Loucy (cell line): ENCODE results near the gene LBX1.

Source experiments
- H2AFZ ChIP-seq: fragments of 200-600 bp; sonication (generic); 2 replicates; pipeline ENCODE4 v1.6.0; 2016; ENCODE audit warnings: antibody characterized with exemption, mild to moderate bottlenecking, low read length, moderate library complexity
- H3F3A ChIP-seq: fragments of 200-600 bp; 2 replicates; pipeline ENCODE4 v1.6.0; 2016; ENCODE audit warnings: antibody characterized with exemption, low read depth, mild to moderate bottlenecking
- H3K27me3 ChIP-seq: fragments of 200-600 bp; sonication (generic); 2 replicates; pipeline ENCODE4 v1.6.1; 2014; ENCODE audit warnings: low read length, mild to moderate bottlenecking; ENCODE audit not compliant: insufficient read depth, poor library complexity, severe bottlenecking
- H3K36me3 ChIP-seq: fragments of 200-600 bp; sonication (generic); 2 replicates; pipeline ENCODE4 v1.6.1; 2016; ENCODE audit warnings: low read length; ENCODE audit not compliant: insufficient read depth
- H3K4me1 ChIP-seq: fragments of 200-600 bp; sonication (generic); 2 replicates; pipeline ENCODE4 v1.5.1; 2014; ENCODE audit warnings: low read length, mild to moderate bottlenecking; ENCODE audit not compliant: insufficient read depth, poor library complexity, severe bottlenecking
- H3K4me2 ChIP-seq: fragments of 200-600 bp; sonication (generic); 2 replicates; pipeline ENCODE4 v1.6.0; 2014; ENCODE audit warnings: antibody characterized with exemption, low read length, low read depth, mild to moderate bottlenecking; ENCODE audit not compliant: poor library complexity, severe bottlenecking
- H3K4me3 ChIP-seq: fragments of 200-600 bp; sonication (generic); 2 replicates; pipeline ENCODE4 v1.5.1; 2014; ENCODE audit warnings: low read length, mild to moderate bottlenecking, mixed read lengths; ENCODE audit not compliant: poor library complexity, severe bottlenecking
- H3K79me2 ChIP-seq: fragments of 200-600 bp; sonication (generic); 2 replicates; pipeline ENCODE4 v1.6.1; 2014; ENCODE audit warnings: low read length; ENCODE audit not compliant: insufficient read depth
- H3K9ac ChIP-seq: fragments of 200-600 bp; sonication (generic); 2 replicates; pipeline ENCODE4 v1.6.0; 2014; ENCODE audit warnings: mild to moderate bottlenecking, low read depth, low read length, moderate library complexity; ENCODE audit not compliant: poor library complexity, severe bottlenecking
- H3K9me2 ChIP-seq: fragments of 200-600 bp; sonication (generic); replicated peaks from 2 replicates; pipeline ENCODE4 v1.6.1; 2016; ENCODE audit warnings: low read depth, low read length, mixed read lengths
- H3K9me3 ChIP-seq: fragments of 200-600 bp; sonication (generic); 2 replicates; pipeline ENCODE4 v1.6.1; 2014; ENCODE audit warnings: mild to moderate bottlenecking, antibody characterized with exemption, low read length, low read depth; ENCODE audit not compliant: insufficient read depth
- H4K20me1 ChIP-seq: fragments of 200-600 bp; sonication (generic); 2 replicates; pipeline ENCODE4 v1.6.0; 2014; ENCODE audit warnings: antibody characterized with exemption, low read length, mild to moderate bottlenecking; ENCODE audit not compliant: insufficient read depth, poor library complexity, severe bottlenecking
- CTCF ChIP-seq: fragments of 200-600 bp; sonication (generic); conservative IDR thresholded peaks from 2 replicates; pipeline ENCODE4 v1.5.1; 2014; ENCODE audit warnings: mild to moderate bottlenecking, antibody characterized with exemption, low read length
- EZH2phosphoT487 ChIP-seq: fragments of 200-600 bp; IDR thresholded peaks from 2 replicates; pipeline ENCODE4 v1.6.1; 2018; ENCODE audit warnings: antibody characterized with exemption, mild to moderate bottlenecking, moderate library complexity, borderline replicate concordance

The LBX1 gene

GRCh38 chr10:101262147-101262546, 32.9 kb upstream of the LBX1 start:
- no peaks in the 10 kb centered on the region for H3K27me3 ChIP-seq
- H4K20me1 ChIP-seq, result no peaks in the 10 kb centered on the region
- no peaks in the 10 kb centered on the region for H3F3A ChIP-seq
- no peaks in the 10 kb centered on the region for H3K4me1 ChIP-seq
- no peak for TF ChIP-seq EZH2phosphoT487
- H3K4me2 ChIP-seq, result no peak overlapping the region
- no peak overlapping the region for H3K4me3 ChIP-seq
- H3K9me2 ChIP-seq, result no peaks in the 10 kb centered on the region
- H2AFZ ChIP-seq, result no peak overlapping the region
- H3K36me3 ChIP-seq, result no peaks in the 10 kb centered on the region
- H3K9me3 ChIP-seq, result no peaks in the 10 kb centered on the region
- H3K9ac ChIP-seq, result no peak overlapping the region
- H3K79me2 ChIP-seq, result no peaks in the 10 kb centered on the region

- H3K79me2 ChIP-seq, result no peaks in the 10 kb centered on the region
- no peaks in the 10 kb centered on the region for H3K36me3 ChIP-seq
- no peaks in the 10 kb centered on the region for H3K9me2 ChIP-seq
- H2AFZ ChIP-seq, result no peak overlapping the region
- H3K27me3 ChIP-seq, result no peaks in the 10 kb centered on the region
- no peaks in the 10 kb centered on the region for H4K20me1 ChIP-seq
- H3K9ac ChIP-seq, result no peak overlapping the region
- no peak overlapping the region for H3K4me2 ChIP-seq
- H3F3A ChIP-seq, result no peaks in the 10 kb centered on the region
- no peak overlapping the region for H3K4me3 ChIP-seq
- H3K4me1 ChIP-seq, result no peaks in the 10 kb centered on the region
- no peaks in the 10 kb centered on the region for H3K9me3 ChIP-seq
- TF ChIP-seq EZH2phosphoT487 (no peak), CTCF (no peak)
Observed at GRCh38 chr10:101261702-101262101, 32.4 kb upstream of the LBX1 start.

- H3K4me2 ChIP-seq, result no peak overlapping the region
Observed at GRCh38 chr10:101260764-101261481, 31.7 kb upstream of the LBX1 start.

More at GRCh38 chr10:101260764-101261481, 31.7 kb upstream of the LBX1 start:
- H3K4me1 ChIP-seq, result no peaks in the 10 kb centered on the region
- no peaks in the 10 kb centered on the region for H3K27me3 ChIP-seq
- no peaks in the 10 kb centered on the region for H3K36me3 ChIP-seq
- H3K9ac ChIP-seq, result no peak overlapping the region
- no peak overlapping the region for H2AFZ ChIP-seq
- TF ChIP-seq EZH2phosphoT487 (no peak), CTCF (no peak)
- no peaks in the 10 kb centered on the region for H3K79me2 ChIP-seq
- H3F3A ChIP-seq, result no peaks in the 10 kb centered on the region
- H3K9me3 ChIP-seq, result no peaks in the 10 kb centered on the region
- no peaks in the 10 kb centered on the region for H3K9me2 ChIP-seq
- no peak overlapping the region for H3K4me3 ChIP-seq
- H4K20me1 ChIP-seq, result no peaks in the 10 kb centered on the region
